NCI-H774 (cell line): Measurements from ENCODE around the gene TMEM151B.

Source experiments
- DNase-seq: peaks from one replicate; lab custom pipeline; 2025; lab: John Stamatoyannopoulos, UW

TMEM151B gene

DNA sequence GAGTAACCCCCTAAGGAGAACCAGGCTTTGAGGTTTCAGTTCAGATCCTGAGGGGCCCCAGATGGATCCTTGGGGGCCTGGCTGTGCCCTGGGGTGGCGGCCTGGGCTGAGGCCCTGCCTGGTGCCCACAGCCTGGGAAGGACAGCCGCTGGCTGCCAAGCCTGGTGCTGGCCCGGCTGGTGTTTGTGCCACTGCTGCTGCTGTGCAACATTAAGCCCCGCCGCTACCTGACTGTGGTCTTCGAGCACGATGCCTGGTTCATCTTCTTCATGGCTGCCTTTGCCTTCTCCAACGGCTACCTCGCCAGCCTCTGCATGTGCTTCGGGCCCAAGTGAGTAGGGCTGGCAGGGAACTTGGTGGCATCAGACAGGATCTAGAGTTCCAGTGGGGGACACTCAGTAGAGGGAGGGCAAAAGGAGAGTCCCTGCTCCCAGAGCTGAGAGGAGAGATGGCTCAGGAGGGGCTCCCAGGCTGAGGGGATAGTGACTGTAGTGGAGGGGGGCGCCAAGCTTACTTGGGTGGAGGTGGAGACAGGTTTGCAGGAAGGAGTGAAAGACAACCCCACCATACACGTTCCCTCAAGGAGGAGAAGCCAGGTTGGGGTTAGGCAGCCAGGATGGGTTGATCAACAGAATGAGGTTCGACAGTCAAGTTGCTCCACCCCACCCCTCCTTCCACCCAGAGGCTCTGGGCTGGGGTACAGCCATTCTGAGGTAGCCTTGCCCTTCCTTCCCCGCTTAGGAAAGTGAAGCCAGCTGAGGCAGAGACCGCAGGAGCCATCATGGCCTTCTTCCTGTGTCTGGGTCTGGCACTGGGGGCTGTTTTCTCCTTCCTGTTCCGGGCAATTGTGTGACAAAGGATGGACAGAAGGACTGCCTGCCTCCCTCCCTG lies 37.3 kb upstream of the TMEM151B start:
- DNase-seq = no peak

DNA sequence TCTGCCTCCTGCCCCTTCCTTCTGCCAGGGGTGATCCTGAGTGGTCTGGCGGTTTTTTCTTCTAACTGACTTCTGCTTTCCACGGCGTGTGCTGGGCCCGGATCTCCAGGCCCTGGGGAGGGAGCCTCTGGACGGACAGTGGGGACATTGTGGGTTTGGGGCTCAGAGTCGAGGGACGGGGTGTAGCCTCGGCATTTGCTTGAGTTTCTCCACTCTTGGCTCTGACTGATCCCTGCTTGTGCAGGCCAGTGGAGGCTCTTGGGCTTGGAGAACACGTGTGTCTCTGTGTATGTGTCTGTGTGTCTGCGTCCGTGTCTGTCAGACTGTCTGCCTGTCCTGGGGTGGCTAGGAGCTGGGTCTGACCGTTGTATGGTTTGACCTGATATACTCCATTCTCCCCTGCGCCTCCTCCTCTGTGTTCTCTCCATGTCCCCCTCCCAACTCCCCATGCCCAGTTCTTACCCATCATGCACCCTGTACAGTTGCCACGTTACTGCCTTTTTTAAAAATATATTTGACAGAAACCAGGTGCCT lies 36.6 kb upstream of the TMEM151B start:
- DNase-seq = no peak

DNA sequence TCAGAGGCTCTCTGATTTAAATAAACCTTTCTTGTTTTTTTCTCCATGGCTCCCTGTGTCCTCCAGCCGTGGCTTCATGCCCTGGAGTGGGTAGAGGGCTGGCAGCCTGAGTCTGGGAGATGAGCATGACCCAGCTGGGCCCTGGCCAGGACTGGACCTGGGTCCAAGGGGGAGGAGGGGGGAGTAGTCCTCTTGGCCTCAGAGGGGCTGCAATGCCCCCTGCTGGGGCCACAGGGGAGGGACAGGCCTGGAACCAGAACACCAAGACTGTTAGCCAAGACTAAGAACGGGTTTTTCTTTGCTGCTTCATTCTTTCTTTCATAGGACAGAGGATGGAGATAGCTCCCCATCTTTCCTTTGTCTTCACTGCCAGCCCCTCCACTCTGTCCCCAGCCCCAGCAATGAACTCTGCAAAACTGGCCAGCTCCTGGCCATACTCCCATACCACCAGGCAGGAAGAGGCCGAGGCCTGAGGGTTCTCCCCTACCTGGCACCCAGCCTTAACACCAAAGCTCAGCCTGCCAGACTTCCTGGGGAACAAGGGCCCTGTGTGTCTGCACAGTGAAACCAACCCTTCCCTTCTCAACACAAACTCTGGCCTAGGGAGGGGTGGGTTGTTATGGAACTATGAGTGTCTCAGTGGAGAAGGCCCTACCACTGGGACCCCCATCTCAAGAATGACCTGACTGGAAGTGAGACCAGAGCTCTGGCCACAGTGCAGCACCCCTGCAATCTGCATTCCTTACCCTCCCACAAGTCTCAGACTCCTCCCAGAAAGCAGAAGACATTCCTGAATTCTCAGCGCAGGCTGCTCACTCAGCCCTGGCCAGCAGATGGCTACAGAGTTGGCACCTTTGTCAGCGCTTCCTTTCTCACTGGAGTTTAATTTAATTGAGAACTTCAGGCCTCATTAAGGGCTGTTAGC lies 35.9 kb upstream of the TMEM151B start:
- no peak for DNase-seq

DNA sequence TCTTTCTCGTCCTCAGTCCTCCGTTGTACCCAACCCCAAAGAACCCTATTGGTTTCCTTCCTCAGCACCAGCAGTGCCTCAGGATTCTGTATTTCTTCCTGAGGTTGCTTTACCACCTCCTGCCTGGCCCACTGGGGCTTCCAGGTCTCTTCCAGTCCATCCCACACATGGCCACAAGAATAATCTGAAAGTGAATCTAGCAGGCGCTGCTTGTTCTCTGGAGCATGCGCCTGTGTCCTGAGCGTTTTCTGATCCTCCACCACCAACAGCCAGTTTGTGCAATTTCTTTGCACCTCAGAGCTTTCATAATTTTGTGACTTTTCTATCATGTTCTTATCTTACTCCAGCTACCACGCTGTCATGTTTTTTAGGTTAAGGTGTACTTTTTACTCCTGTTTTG lies 35.0 kb upstream of the TMEM151B start:
- no peak for DNase-seq

DNA sequence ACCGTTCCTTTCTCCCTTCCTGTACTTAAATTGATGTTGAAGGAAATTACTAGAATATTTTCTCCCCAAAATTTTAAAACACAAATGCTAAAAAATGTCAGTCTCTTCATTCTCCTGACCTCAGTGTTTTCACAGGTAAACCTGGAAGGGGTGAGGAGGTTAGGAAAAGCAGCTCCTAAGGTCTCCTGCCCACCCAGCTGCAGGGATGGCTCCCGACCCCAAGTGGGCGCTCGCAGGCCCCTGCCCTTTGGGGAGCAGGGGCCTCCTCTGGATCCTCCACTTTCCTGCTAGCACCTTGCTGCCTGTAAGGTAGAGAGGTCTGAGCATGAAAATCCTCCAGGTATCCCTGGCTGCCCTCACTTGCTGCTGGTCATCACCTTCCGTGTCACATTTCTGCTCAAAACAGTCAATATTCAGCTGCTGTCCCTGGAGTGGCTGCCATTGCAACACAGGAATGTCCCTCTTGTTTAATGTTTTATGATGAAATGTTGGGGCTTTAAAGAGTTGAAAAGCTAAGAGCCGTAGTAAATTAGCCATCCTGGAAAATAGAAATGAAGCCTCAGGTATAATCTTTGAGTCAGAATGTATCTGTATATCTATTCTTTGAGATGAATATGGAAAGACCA lies 34.2 kb upstream of the TMEM151B start:
- no peak for DNase-seq

DNA sequence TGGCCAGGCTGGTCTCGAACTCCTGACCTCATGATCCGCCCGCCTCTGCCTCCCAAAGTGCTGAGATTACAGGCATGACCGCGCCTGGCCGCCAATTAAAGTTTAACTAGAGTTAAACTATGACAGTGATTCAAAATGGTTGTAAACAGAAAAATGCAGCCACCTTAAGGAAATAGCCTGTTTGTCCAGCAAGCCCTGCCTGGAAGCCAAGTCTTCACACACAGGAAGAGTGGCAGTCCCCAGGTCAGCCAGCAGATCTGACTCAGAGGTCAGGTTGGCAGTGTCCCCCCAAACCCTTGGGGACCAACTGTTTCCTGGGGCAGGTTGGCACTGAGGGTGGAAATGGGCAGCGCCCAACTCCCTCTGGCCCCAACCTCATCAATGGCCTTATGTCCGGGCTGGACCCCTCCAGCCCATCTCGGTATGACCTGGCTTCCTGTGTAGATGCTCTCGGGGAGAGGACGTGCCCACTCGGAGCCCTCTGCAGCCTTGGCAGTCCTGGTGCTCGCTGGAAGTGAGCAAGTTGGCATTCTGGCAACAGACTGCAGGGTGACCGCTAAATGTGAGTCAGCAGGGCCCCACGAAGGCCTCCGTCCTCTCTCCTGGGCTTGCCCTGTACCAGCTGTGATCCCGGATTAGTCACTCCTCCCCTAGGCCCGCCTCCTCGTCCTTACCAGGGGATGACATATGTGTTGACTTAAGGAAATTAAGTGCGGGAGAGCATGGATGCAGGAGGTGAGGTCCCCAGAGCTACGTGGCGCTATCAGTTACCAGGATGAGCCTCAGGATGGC lies 33.0 kb upstream of the TMEM151B start:
- DNase-seq = peak; percentile 88

DNA sequence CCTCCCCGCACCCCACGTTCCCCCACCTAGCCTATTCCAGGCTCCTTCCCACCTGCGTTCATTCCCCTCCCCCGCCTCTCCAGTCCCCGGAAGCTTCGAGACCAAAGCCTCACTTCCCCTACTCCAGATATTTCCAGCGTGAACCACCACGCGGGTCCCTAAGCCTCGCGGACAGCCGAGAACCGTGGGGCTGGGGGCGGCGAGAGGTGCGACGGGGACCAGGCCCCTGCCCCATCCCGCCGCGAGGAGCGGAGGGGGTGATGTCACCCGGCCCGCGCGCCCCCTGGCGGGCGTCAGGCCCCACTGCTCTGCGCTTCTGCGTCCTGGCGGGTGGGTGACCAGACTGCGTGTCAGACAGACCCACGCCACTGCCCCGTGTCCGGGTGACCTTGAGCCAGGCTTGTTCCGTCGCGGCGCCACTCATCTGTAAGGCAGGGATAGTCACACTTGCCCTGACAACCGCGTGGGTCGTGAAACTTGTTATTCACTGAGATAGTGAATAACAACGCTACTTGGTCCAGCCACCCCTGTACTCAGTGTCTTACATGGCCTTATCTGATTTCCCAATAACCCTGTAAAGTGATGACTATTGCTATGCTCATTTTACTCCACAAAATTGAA lies 32.3 kb upstream of the TMEM151B start:
- peak; percentile 40 for DNase-seq

DNA sequence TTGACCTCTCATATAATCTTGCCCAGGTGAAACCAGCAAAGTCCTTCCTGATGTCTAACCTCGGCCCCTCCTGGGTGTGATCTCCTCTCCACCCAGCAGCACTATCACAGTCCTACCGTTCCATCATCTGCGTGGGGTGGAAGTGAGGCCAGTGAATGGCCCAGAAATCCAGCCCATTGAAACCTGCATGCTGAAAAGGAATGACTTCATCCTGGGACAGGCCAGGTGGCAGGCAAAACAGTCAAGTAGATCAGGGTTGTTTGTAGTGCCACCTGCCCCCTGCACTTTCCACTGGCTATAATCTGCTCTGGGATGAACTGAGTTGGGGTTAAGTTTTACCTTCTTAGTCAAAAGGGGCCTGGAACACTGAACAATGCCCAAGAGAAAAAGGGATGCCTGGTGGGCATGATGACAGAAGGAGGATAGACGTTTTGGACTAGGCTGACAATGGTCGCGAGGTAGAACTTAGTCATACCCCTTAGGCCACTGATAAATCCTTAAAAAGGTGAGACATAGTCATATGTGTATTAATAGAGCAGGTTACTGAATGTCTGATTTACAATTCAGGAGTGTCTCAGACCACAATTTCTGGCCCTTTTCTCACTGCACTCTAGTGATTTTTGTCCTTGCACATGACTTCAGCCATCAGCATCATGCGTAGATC lies 31.4 kb upstream of the TMEM151B start:
- no peak for DNase-seq

DNA sequence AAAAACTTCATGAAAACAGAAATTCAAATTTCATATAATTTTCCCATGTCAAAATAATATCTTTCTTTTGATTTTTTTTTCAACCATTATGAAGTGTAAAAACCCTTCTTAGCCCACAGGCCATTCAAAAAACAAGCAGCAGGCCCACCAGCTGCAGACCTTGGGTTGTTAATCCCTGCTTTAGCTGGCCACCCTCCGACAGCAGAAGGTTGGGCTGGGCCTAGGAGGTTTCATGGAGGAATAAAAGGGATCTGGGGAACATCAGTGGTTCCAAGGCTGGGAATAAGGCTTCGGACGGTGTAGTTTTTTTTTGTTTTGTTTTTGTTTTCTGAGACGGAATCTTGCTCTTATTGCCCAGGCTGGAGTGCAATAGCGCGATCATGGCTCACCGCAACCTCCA lies 26.9 kb upstream of the TMEM151B start:
- DNase-seq = no peak

DNA sequence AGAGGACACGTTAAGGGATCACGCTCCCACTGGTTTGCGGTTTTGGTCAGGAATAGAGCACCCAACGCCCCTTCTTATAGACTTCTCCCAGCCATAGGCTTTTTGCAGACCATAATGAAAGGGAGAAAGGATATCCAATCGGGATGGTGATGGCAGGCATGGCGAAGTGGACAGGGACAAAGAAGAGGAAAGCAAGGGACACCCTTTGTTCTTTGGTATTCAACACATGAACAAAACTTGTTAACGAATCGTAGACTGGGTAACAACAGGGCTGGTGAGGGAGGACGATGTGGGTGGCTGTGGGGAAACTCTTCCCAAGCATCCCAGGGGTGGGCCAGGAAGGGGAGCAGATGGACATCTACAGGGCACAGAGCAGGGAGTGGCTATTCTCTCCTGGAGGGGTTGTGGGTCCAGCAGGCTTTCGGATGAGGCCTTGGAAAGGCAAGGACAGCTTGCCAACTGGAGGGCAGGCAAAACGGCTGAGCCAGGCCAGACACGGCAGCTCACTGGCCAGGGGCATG lies 24.8 kb upstream of the TMEM151B start:
- DNase-seq = no peak

DNA sequence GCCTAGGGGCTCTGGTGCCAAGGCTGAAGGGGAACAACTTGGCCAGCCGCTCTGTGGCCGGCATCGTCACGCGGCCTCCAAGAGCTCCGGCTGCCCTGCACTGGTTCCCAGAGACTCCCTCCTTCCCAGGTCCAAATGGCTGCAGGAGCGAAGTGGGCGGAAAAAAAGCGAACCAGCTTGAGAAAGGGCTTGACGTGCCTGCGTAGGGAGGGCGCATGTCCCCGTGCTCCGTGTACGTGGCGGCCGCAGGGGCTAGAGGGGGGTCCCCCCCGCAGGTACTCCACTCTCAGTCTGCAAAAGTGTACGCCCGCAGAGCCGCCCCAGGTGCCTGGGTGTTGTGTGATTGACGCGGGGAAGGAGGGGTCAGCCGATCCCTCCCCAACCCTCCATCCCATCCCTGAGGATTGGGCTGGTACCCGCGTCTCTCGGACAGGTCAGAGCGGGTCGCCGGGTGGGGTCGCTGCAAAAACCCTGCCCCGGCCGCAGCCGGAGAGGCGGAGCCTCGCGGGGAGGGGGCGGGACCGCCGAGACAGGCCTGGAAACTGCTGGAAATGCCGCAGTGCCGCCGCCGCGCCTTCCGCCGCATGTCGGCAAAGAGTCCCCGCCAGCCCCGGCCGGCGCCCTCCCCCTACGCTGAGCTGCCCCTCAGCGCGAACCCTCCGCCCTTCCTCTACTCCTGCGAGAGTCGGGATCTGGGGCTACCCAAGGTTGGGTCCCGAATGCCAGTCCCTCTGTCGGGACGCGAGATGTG lies 24.2 kb upstream of the TMEM151B start:
- DNase-seq = peak; percentile 94

DNA sequence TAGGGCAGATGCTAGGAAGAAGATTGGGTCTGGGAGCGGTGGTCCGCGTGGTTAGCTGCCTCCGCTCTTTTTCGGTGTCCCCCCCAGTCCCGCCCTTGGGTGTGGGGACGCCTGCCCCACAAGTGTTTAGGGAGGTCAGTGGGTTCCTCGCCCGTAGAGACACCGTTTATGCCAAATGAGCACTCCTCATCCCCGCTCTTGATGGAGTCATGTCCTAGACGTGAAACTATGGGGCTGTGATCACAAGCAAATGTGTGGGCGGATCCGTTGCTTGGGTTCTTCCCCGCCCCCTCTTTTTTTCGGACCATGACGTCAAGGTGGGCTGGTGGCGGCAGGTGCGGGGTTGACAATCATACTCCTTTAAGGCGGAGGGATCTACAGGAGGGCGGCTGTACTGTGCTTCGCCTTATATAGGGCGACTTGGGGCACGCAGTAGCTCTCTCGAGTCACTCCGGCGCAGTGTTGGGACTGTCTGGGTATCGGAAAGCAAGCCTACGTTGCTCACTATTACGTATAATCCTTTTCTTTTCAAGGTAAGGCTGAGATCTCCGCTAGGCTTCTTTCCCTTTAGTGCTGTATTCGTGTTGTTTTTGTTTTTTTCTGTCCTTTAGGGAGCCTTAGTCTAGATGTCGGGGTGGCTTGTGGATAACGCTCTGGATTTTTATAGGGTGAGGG lies 23.4 kb upstream of the TMEM151B start, which contains the start of gene HSP90AB1:
Gene HSP90AB1 (plus strand): TSS at position 439 of the 675 bp plus-strand sequence. CDS start 1,529 bp downstream, outside the sequence.
- DNase-seq = peak; percentile 97

DNA sequence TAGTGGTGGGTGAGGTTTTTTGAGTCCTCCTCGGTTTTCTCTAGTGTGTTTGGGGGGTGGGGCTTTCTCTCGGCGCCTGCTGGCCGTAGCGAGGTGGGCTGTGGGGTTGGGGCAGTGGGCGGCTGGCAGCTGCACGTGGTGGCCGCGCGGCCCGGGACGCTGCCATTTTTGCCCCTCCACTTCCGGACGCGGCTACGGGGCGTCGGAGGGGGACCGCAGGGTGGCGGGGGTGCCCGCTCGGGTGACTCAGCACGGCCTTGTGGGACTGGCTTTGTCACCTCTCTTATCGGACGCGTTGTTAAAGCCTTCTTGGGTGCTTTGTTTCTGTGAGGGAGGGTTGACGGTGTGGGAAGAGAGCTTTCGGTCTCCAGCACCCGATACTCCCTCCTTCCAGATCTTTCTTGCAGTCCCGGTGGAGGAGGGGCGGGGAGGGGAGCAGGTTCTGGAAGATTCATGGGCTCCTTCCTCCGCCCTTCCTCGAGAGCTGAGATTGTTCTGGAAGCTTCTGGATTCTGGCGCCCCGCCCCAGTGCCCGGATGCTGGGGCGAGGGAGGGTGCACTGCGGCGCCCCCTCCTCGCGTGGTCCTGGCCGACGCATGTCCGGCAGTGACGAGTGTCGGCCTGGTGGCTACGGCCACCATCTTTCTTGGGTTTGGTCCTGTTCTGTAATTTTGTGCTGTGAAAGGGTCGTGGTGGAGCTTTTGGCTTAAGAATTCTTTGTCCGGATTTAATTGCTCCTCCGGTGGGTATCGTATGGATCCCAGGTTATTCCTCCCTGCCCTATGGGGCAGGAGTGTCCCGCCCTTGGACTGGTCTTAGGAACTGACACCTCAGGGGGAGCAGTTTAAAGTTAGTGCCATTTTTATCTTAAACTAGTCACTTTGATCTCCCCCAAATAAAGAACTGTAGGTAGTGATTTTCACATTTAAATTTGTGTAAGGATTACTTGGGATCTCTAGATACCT lies 22.6 kb upstream of the TMEM151B start:
- DNase-seq = peak; percentile 35

DNA sequence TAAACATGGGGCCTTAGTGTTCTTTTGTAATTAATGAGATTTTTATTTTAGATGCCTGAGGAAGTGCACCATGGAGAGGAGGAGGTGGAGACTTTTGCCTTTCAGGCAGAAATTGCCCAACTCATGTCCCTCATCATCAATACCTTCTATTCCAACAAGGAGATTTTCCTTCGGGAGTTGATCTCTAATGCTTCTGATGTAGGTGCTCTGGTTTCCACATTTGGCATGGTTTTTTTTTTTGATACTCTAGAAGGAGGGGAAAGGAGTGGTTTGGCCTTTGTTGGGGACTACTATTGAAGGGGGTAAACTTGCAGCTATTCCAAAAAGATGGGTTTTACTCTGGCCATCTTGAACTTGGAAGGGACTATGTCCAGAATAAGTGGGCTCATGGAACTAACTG lies 21.7 kb upstream of the TMEM151B start:
- no peak for DNase-seq

DNA sequence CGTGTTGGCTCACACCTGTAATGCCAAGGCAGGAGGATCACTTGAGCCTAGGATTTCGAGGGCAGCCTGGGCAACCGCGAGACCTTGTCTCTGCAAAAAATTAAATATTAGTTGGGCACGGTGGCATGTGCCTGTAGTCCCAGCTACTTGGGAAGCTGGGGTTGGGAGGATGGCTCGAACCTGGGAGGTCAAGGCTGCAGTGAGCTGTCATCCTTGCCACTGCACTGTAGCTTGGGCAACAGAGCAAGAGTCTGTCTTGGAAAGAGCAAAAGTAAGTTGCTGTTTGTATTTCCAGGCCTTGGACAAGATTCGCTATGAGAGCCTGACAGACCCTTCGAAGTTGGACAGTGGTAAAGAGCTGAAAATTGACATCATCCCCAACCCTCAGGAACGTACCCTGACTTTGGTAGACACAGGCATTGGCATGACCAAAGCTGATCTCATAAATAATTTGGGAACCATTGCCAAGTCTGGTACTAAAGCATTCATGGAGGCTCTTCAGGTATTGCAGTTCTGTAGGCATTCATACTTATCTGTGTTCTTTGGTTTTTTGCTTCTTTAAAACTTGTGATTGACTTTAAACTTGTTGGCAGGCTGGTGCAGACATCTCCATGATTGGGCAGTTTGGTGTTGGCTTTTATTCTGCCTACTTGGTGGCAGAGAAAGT lies 21.0 kb upstream of the TMEM151B start:
- no peak for DNase-seq

DNA sequence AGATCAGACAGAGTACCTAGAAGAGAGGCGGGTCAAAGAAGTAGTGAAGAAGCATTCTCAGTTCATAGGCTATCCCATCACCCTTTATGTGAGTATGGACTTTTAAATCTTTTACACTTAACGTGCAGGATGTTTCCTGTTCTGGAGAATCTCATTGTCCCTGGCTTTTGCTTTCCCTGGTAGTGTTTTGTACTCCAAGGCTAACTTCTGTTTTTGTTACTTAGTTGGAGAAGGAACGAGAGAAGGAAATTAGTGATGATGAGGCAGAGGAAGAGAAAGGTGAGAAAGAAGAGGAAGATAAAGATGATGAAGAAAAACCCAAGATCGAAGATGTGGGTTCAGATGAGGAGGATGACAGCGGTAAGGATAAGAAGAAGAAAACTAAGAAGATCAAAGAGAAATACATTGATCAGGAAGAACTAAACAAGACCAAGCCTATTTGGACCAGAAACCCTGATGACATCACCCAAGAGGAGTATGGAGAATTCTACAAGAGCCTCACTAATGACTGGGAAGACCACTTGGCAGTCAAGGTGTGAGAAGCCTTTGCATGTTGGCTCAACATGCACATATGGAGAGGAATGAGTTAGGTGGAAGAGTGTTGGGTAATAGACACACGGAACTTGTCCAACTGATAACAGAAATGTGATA lies 20.1 kb upstream of the TMEM151B start:
- DNase-seq = no peak
